Liver (tissue), 3 donors: ENCODE measurements around the gene MFSD6.

Source experiments
- ATF3 ChIP-seq: IDR thresholded peaks from 2 replicates; pipeline ENCODE4 v1.6.1; 2016; ENCODE audit warnings: antibody characterized with exemption
- EGR1 ChIP-seq, 2 donors: IDR thresholded peaks; 2 replicates each; pipeline ENCODE4 v1.6.1; 2016 to 2018; ENCODE audit warnings: antibody characterized with exemption in 2 of 2, low read depth in 2 of 2
- FOXA1 ChIP-seq: IDR thresholded peaks from 2 replicates; pipeline ENCODE4 v1.6.1; 2016; ENCODE audit warnings: antibody characterized with exemption
- GABPA ChIP-seq, 2 donors: IDR thresholded peaks in 1 of 2; conservative IDR thresholded peaks in 1 of 2; 2 replicates each; pipeline ENCODE4 v1.6.1; 2016; ENCODE audit warnings: antibody characterized with exemption in 2 of 2, mild to moderate bottlenecking in 1 of 2, moderate library complexity in 1 of 2
- HNF4A ChIP-seq, 2 donors: conservative IDR thresholded peaks; 2 replicates each; pipeline ENCODE4 v1.6.1; 2016; ENCODE audit warnings: antibody characterized with exemption in 2 of 2, mild to moderate bottlenecking in 2 of 2
- JUND ChIP-seq, 2 donors: IDR thresholded peaks; 2 replicates each; pipeline ENCODE4 v1.6.1; 2016; ENCODE audit warnings: antibody characterized with exemption in 2 of 2
- RAD21 ChIP-seq, 2 donors: IDR thresholded peaks; 2 replicates each; pipeline ENCODE4 v1.6.1; 2016; ENCODE audit warnings: antibody characterized with exemption in 2 of 2, mild to moderate bottlenecking in 2 of 2
- REST ChIP-seq: IDR thresholded peaks from 2 replicates; pipeline ENCODE4 v1.6.1; 2016; ENCODE audit warnings: antibody characterized with exemption, mild to moderate bottlenecking
- SP1 ChIP-seq: IDR thresholded peaks from 2 replicates; pipeline ENCODE4 v1.6.1; 2018; ENCODE audit warnings: antibody characterized with exemption, mild to moderate bottlenecking
- TAF1 ChIP-seq: conservative IDR thresholded peaks from 2 replicates; pipeline ENCODE4 v1.6.1; 2016; ENCODE audit warnings: antibody characterized with exemption, mild to moderate bottlenecking
- YY1 ChIP-seq: IDR thresholded peaks from 2 replicates; pipeline ENCODE4 v1.6.1; 2016; ENCODE audit warnings: antibody characterized with exemption, mild to moderate bottlenecking
- ZBTB33 ChIP-seq: IDR thresholded peaks from 2 replicates; pipeline ENCODE4 v1.6.1; 2016; ENCODE audit warnings: antibody characterized with exemption
- TF ChIP-seq, protein P1 (sequence below): fragments of 150-350 bp; IDR thresholded peaks from 2 replicates; pipeline ENCODE4 v1.5.1; 2017; ENCODE audit warnings: improper control_type of control experiment, low read depth, low read length; ENCODE audit not compliant: missing input control
- TF ChIP-seq, protein P2 (sequence below): IDR thresholded peaks from 2 replicates; pipeline ENCODE4 v1.6.1; 2016; ENCODE audit warnings: antibody characterized with exemption
- donor health status: healthy.
- donor health status: healthy.

DNA sequence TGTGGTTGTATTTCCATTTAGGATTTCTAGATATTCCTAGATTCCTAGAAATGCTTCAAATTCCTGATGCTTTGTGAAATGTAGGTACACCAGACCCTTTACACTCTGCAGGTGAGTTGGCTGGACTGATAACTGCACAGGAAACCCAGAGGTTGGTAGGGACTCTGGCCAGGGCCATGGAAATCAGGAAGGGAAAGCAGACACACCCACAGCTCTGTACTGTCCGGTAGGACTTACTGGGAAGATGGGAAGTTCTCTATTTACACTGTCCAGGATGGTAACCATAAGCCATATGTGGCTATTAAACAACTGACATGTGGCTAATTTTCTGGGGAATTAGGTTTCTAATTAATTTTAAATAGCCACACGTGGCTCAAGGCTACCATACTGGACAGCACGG, 94.9 kb downstream of the MFSD6 start:
- no peak for TF ChIP-seq ZBTB33
- no peak for TF ChIP-seq REST
- TF ChIP-seq, protein P1, sequence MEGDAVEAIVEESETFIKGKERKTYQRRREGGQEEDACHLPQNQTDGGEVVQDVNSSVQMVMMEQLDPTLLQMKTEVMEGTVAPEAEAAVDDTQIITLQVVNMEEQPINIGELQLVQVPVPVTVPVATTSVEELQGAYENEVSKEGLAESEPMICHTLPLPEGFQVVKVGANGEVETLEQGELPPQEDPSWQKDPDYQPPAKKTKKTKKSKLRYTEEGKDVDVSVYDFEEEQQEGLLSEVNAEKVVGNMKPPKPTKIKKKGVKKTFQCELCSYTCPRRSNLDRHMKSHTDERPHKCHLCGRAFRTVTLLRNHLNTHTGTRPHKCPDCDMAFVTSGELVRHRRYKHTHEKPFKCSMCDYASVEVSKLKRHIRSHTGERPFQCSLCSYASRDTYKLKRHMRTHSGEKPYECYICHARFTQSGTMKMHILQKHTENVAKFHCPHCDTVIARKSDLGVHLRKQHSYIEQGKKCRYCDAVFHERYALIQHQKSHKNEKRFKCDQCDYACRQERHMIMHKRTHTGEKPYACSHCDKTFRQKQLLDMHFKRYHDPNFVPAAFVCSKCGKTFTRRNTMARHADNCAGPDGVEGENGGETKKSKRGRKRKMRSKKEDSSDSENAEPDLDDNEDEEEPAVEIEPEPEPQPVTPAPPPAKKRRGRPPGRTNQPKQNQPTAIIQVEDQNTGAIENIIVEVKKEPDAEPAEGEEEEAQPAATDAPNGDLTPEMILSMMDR = no peak
- TF ChIP-seq RAD21 (IDR thresholded peaks at IDR 0.05) = no peak
- TF ChIP-seq ATF3 = no peak
- TF ChIP-seq HNF4A (conservative IDR thresholded peaks at IDR 0.05) = no peak
- TF ChIP-seq, protein P2, sequence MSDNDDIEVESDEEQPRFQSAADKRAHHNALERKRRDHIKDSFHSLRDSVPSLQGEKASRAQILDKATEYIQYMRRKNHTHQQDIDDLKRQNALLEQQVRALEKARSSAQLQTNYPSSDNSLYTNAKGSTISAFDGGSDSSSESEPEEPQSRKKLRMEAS = no peak
- TF ChIP-seq YY1 = no peak
- TF ChIP-seq JUND (IDR thresholded peaks at IDR 0.05) = no peak
- TF ChIP-seq TAF1 = no peak
- TF ChIP-seq EGR1 (IDR thresholded peaks at IDR 0.05; ENCODE audit: low read depth in 2 of 2) = no peak
- TF ChIP-seq SP1 = no peak
- TF ChIP-seq GABPA (IDR thresholded peaks at IDR 0.05 in 1 of 2, conservative IDR thresholded peaks at IDR 0.05 in 1 of 2) = no peak
- no peak for TF ChIP-seq FOXA1
